Measurements from ENCODE around the gene TAS2R50.

DNA sequence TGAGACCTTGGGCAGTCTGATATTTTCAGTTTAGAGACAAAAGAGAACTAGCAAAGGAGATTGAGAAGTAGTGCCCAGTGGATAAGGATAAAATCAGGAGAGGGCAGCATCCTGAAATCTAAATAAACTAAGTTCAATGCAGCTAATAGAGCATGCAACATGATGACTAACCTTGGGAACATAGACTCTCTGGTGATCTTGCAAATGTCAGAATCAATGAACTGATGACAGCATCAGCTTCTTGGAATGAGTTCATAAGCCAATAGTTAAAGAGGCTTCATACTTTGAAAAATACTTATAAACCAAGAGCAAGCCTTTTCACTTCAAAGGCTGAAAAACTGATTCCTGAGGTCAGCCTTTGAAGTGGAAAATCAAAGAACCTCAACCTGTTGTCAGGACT lies 27.5 kb upstream of the TAS2R50 start:
- TF ChIP-seq, protein P1, sequence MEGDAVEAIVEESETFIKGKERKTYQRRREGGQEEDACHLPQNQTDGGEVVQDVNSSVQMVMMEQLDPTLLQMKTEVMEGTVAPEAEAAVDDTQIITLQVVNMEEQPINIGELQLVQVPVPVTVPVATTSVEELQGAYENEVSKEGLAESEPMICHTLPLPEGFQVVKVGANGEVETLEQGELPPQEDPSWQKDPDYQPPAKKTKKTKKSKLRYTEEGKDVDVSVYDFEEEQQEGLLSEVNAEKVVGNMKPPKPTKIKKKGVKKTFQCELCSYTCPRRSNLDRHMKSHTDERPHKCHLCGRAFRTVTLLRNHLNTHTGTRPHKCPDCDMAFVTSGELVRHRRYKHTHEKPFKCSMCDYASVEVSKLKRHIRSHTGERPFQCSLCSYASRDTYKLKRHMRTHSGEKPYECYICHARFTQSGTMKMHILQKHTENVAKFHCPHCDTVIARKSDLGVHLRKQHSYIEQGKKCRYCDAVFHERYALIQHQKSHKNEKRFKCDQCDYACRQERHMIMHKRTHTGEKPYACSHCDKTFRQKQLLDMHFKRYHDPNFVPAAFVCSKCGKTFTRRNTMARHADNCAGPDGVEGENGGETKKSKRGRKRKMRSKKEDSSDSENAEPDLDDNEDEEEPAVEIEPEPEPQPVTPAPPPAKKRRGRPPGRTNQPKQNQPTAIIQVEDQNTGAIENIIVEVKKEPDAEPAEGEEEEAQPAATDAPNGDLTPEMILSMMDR (IDR thresholded peaks at IDR 0.05): no peak
- no peak for TF ChIP-seq ZFX (IDR thresholded peaks at IDR 0.05; ENCODE audit: borderline replicate concordance)
